MCF 10A (cell line): ENCODE data around the gene OR4D11. TPM values are rescaled to one million over a fixed set of nuclear protein-coding genes. Genes with fewer than 3 reads are reported as not detected.
A peak's percentile ranks its signal among the peaks of the same experiment; 100 is the strongest.

Experiments
- Bru-seq: library from RNA; stranded (reverse); fragments of 400-500 nt; gene quantifications from one replicate; lab custom pipeline; 2021; lab: Mats Ljungman, UMichigan
- BruChase-seq, 2 experiments: library from RNA; stranded (reverse); fragments of 400-500 nt; gene quantifications; one replicate each; lab custom pipeline; 2021; lab: Mats Ljungman, UMichigan
- BruUV-seq: library from RNA; stranded (reverse); fragments of 400-500 nt; replicated peaks from 2 replicates; lab custom pipeline; 2021; lab: Mats Ljungman, UMichigan
- CTCF ChIA-PET: fragments of 300-600 bp; sonication (Branson Sonifier 250); formaldehyde crosslinking; extraction: SDS; loops from one replicate; lab custom pipeline; 2021; ENCODE audit warnings: antibody characterized with exemption, inconsistent platforms; lab: Yijun Ruan, JAX
- POLR2A ChIA-PET: fragments of 300-600, 350-650 bp; sonication (Branson Sonifier 250); formaldehyde crosslinking; extraction: SDS; loops from one replicate; lab custom pipeline; 2020; ENCODE audit warnings: antibody characterized with exemption, inconsistent platforms; lab: Yijun Ruan, JAX
- DNase-seq: peaks from one replicate; pipeline ENCODE4 v3.0.0-alpha.2; 2018; ENCODE audit not compliant: unreplicated experiment
- H3K27ac Mint-ChIP-seq: one replicate; pipeline ENCODE4 v1.8.0; 2022; ENCODE audit warnings: mild to moderate bottlenecking, low read depth, mixed read lengths; ENCODE audit not compliant: unreplicated experiment
- H3K27me3 Mint-ChIP-seq: one replicate; pipeline ENCODE4 v1.8.0; 2022; ENCODE audit warnings: mixed read lengths; ENCODE audit not compliant: insufficient read depth, unreplicated experiment
- H3K36me3 Mint-ChIP-seq: one replicate; pipeline ENCODE4 v1.8.0; 2022; ENCODE audit warnings: mild to moderate bottlenecking, moderate library complexity, mixed read lengths; ENCODE audit not compliant: insufficient read depth, unreplicated experiment
- H3K4me1 Mint-ChIP-seq: one replicate; pipeline ENCODE4 v1.8.0; 2022; ENCODE audit warnings: mixed read lengths; ENCODE audit not compliant: insufficient read depth, unreplicated experiment
- H3K4me3 Mint-ChIP-seq: one replicate; pipeline ENCODE4 v1.8.0; 2022; ENCODE audit warnings: mild to moderate bottlenecking, moderate library complexity, mixed read lengths; ENCODE audit not compliant: unreplicated experiment
- H3K9me3 Mint-ChIP-seq: one replicate; pipeline ENCODE4 v1.8.0; 2022; ENCODE audit warnings: mixed read lengths; ENCODE audit not compliant: unreplicated experiment
- intact Hi-C: fragments of 100-400 bp; cut with micrococcal nuclease; formaldehyde crosslinking; loops from 2 replicates; pipeline ENCODE4 v1.14.1; 2022
- long read RNA-seq: library from polyadenylated mRNA; stranded (forward); transcript quantifications from one replicate; pipeline ENCODE4 v2.0.0, GENCODE V29; 2022
- total RNA-seq: library from RNA; stranded (reverse); gene quantifications from 2 replicates; pipeline ENCODE4 v1.2.3, GENCODE V29; 2022
- TF ChIP-seq, protein P1 (sequence below): fragments of 200-600 bp; IDR thresholded peaks from one replicate; pipeline ENCODE4 v1.8.0; 2022; ENCODE audit warnings: antibody characterized with exemption, mild to moderate bottlenecking; ENCODE audit not compliant: unreplicated experiment

The OR4D11 gene
- total RNA-seq: not detected in 2 replicates
- not detected for Bru-seq, nascent RNA
- not detected for BruChase-seq, experiment 1, labeled RNA remaining after a 6-hour chase
- not detected for BruChase-seq, experiment 2, labeled RNA remaining after a 2-hour chase
- long read RNA-seq: 0 reads

DNA sequence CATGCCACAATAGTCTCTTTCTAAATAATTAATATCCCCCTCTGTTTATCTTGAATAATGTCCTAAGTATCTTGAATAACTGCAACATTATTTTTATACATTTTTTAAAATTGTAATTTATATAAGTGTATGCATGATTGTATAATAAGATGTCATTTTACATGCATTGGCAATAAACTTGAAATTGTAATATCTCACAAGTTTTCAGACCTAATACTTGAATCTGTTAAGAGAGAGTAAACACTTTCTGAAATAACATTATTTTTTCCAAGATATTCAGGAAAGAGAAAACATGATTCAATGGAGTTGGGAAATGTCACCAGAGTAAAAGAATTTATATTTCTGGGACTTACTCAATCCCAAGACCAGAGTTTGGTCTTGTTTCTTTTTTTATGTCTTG is at the start of gene OR4D11:
TSS of gene OR4D11 (plus strand) at position 301 of the 400 bp plus-strand sequence. CDS start at position 301, 0 bp downstream.
- Mint-ChIP-seq H3K27ac (no peak within 1 kb of the TSS), H3K4me3 (no peak within 1 kb of the TSS), H3K36me3 (no peaks in the 10 kb centered on the region), H3K27me3 (peaks cover 33% of the 10 kb centered on the region), H3K4me1 (no peaks in the 10 kb centered on the region), H3K9me3 (peaks cover 13% of the 10 kb centered on the region)
- no TSS peak for BruUV-seq
- POLR2A ChIA-PET: no interaction called here
- CTCF ChIA-PET: no interaction called here
- no peak for DNase-seq
- TF ChIP-seq, protein P1, sequence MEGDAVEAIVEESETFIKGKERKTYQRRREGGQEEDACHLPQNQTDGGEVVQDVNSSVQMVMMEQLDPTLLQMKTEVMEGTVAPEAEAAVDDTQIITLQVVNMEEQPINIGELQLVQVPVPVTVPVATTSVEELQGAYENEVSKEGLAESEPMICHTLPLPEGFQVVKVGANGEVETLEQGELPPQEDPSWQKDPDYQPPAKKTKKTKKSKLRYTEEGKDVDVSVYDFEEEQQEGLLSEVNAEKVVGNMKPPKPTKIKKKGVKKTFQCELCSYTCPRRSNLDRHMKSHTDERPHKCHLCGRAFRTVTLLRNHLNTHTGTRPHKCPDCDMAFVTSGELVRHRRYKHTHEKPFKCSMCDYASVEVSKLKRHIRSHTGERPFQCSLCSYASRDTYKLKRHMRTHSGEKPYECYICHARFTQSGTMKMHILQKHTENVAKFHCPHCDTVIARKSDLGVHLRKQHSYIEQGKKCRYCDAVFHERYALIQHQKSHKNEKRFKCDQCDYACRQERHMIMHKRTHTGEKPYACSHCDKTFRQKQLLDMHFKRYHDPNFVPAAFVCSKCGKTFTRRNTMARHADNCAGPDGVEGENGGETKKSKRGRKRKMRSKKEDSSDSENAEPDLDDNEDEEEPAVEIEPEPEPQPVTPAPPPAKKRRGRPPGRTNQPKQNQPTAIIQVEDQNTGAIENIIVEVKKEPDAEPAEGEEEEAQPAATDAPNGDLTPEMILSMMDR: no peak
- intact Hi-C loops: no loop called here

DNA sequence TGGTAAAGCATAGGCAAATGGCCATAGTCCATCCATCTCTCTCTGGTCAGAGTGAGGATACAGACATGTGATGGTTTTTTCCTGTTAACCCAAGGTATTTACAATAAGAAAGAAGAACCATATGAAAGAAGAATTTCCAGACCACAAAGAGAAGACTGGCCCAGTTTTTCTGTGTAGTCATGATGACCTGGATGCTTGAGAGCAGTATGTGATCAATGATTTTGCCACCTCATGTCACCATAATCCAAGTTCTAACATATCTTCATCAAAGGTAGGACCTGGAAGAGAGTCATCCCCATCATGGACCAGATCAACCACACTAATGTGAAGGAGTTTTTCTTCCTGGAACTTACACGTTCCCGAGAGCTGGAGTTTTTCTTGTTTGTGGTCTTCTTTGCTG is 46.7 kb upstream of the OR4D11 start, which contains the start of gene OR4D6:
TSS of gene OR4D6 (plus strand) at position 301 of the 400 bp plus-strand sequence. CDS start at position 301, 0 bp downstream.
- POLR2A ChIA-PET: no interaction called here
- Mint-ChIP-seq H3K27me3 (no peaks in the 10 kb centered on the region), H3K9me3 (no peaks in the 10 kb centered on the region), H3K4me3 (no peak within 1 kb of the TSS), H3K27ac (no peak within 1 kb of the TSS), H3K36me3 (no peaks in the 10 kb centered on the region), H3K4me1 (no peaks in the 10 kb centered on the region)
- DNase-seq: no peak
- intact Hi-C loops: no loop called here
- BruUV-seq: no TSS peak
- CTCF ChIA-PET: interaction anchor here (0.5 kb wide), 1 partner anchor 14 kb away, joined by 4 read pairs; no protein-coding TSS in a partner anchor
- TF ChIP-seq, protein P1: no peak

GRCh38 chr11:59459916-59460315 is 43.5 kb upstream of the OR4D11 start:
- Mint-ChIP-seq H3K4me3 (no peak overlapping the region), H3K4me1 (no peaks in the 10 kb centered on the region), H3K9me3 (no peaks in the 10 kb centered on the region), H3K27me3 (no peaks in the 10 kb centered on the region), H3K27ac (no peak overlapping the region), H3K36me3 (no peaks in the 10 kb centered on the region)
- no peak for DNase-seq
- ChIA-PET POLR2A (no interaction called here), CTCF (interaction anchor here (1.2 kb wide), 1 partner anchor 402 kb away, joined by 4 read pairs; no protein-coding TSS in a partner anchor)
- intact Hi-C loops: no loop called here
- TF ChIP-seq, protein P1: no peak
- no TSS peak for BruUV-seq

DNA sequence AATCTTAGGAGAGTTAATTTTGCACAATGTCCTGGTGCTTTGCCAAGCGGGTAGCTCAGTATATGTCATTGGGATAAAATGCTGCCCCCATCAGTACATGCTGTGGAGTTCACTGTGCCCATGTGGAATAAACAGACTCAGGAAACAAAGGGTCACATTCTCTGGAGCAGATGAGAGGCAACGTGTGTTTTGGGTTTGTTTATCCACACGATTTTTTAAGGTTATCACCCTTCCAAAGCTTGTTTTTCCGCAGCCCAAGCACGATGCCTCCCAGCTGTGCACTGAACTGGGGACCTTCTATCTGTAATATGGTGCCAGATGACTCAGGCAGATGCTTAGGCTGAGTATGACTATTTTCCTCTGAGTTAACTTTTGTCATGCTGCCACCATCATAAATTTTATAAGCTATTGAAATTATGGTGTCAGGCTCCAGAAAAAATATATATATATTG is 40.2 kb upstream of the OR4D11 start:
- TF ChIP-seq, protein P1: no peak
- DNase-seq: peak; percentile 17
- ChIA-PET POLR2A (no interaction called here), CTCF (interaction anchor here (0.5 kb wide), 1 partner anchor 634 kb away, joined by 3 read pairs; no protein-coding TSS in a partner anchor)
- no peak overlapping the region for H3K27ac Mint-ChIP-seq
- BruUV-seq: no TSS peak
- intact Hi-C loops: no loop called here
- H3K9me3 Mint-ChIP-seq: no peaks in the 10 kb centered on the region
- no peaks in the 10 kb centered on the region for H3K4me1 Mint-ChIP-seq
- no peaks in the 10 kb centered on the region for H3K36me3 Mint-ChIP-seq
- H3K4me3 Mint-ChIP-seq: no peak overlapping the region
- no peaks in the 10 kb centered on the region for H3K27me3 Mint-ChIP-seq
